Pons (tissue), 1 donor: ENCODE data around the gene SLC24A4.

ENCODE experiments used
- DNase-seq: peaks from one replicate; pipeline ENCODE4 v3.0.0-alpha.2; 2016; ENCODE audit warnings: low spot score

Gene SLC24A4, protein sequence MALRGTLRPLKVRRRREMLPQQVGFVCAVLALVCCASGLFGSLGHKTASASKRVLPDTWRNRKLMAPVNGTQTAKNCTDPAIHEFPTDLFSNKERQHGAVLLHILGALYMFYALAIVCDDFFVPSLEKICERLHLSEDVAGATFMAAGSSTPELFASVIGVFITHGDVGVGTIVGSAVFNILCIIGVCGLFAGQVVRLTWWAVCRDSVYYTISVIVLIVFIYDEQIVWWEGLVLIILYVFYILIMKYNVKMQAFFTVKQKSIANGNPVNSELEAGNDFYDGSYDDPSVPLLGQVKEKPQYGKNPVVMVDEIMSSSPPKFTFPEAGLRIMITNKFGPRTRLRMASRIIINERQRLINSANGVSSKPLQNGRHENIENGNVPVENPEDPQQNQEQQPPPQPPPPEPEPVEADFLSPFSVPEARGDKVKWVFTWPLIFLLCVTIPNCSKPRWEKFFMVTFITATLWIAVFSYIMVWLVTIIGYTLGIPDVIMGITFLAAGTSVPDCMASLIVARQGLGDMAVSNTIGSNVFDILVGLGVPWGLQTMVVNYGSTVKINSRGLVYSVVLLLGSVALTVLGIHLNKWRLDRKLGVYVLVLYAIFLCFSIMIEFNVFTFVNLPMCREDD

DNA sequence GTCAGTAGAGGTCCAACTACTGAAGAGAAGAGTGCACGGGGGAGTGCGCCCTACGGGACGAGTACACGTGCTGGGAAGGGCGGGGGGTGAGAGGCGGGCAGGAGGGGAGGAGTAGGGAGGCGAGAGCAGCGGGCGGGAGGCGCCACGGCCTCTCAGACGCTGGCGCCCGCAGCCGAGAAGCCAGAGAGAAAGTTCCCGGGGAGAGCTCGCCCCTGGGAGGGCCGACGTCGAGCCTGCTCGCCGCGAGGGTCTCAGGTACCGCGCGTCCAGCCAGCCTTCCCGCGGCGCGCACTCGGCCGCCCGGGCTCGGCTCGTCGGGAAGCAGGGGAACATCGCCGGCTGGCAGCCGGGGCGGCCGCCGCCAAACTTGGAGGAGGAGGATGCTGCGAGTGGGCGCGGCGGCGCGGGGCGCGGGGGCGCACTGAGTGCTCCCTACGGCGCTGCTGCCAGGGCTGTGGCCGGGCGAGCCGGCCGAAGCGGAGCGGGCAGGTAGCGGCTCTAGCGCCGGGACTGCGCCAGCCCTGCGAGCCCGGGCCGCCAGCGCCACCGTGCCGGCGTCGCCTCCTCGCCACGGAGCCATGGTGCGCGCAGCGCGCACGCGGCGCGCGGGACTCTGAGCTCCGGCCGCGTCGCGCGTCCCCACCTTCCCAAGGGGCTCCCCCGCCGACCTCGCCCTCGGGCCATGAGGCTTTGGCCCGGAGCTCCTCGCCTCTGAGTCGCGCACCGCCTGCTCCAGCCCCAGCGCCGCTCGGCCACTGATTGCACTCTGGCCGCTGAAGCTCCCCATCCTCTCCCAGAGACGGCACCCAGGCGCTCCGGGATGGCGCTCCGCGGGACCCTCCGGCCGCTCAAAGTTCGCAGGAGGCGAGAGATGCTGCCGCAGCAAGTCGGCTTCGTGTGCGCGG is at the start of gene SLC24A4:
Gene SLC24A4, plus strand, starts transcription at position 155 of the 905 bp plus-strand sequence. Its CDS starts 666 bp downstream, at position 821.
- no peak for DNase-seq

DNA sequence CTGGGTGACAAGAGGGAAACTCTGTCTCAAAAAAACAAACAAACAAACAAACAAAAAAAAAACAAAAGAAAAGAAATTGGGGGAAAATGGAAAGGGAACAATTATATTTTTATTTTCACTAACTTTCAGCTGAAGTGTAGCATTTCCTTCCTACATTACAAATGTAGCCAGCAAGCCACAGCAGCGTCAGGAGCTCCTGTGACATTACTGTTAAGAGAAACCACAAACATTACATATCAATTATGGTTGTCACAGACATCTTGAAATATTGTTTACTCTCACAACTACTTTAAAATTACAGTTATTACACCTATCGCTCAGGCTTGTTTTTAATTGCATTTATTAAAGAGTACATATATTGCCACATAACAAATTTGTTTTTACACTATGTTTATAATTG is 49.8 kb upstream of the SLC24A4 start:
- no peak for DNase-seq

DNA sequence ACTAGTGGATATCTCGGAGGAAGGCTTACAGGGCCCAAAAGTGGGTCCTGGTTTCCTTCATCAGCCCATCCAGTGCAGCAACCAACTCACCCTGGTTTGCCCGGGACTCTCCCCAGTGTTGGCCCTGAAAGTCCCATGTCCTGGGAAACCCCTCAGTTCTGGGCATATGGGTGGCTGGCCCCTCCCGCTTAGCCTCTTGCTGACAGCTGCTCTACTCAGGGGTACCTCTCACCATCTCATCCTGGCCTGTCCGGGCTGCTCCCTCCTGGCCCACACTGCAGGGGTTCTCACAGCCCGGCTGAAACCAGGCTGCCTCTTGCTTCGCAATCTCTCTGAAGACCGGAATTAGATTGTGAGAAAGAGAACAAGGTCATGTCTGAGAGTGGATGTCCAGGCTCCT is 48.9 kb upstream of the SLC24A4 start:
- DNase-seq, result no peak

DNA sequence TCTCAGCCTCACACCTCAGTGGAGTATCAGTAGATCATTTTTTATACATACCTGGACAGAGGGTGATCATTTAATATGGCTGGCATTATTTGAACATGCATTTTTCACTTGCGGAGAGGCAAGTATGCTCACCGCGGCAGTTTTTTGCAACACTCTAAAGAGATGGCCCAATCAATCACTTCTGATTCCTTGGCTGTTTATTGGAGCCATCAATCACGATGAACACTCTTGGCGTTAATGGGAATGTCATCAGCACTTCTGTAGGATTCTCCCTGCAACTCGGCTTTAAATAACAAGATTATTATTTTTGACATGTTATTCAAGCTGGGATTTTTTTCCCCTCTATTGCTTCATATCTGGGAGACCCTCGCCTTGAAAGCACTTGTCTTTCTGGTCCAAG is 46.9 kb upstream of the SLC24A4 start:
- DNase-seq, result no peak

DNA sequence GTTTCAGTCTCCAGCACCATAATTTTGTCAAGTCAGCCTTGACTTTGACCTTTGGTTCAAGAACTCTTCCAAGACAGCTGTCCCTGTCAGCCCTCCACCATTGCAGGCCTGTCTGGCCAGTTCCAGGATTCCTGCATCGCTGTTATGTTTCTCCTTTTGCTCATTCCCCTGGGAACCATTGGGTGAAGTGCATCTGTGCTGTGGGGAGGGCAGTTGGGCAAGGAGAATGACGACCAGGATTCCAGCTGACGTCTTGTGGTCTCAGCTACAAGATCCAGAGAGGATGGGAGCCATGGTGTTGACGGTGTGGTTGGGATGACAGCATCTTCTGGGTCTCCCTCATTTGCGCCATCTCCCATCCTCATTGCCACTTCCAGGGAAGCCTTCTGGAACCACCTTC is 45.9 kb upstream of the SLC24A4 start:
- no peak for DNase-seq

- no peak for DNase-seq
Observed at GRCh38 chr14:92280554-92281262, 42.3 kb upstream of the SLC24A4 start.

DNA sequence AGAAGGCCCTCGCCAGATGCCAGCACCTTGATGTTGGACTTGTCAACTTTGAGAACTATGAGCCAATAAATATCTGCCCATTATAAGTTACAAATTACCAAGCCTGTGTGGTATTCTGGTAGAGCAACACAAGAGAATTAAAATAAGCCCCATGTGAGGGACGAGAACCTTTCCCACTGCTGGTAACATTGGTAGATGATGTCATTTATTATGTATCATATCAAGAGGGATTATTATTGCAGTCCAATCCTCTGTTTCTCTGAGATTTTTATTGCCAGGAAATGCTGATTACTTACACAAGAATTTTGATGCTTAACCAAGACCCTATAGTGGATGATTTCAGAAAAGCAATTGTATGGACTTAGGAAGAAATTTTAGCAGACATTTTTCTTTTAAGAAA is 40.3 kb upstream of the SLC24A4 start:
- DNase-seq, result no peak

- DNase-seq, result no peak
Observed at GRCh38 chr14:92285311-92285710, 37.7 kb upstream of the SLC24A4 start.

- no peak for DNase-seq
Observed at GRCh38 chr14:92287987-92288386, 35.0 kb upstream of the SLC24A4 start.

GRCh38 chr14:92288994-92289660 is 33.8 kb upstream of the SLC24A4 start:
- DNase-seq, result no peak

GRCh38 chr14:92292673-92293072 is 30.3 kb upstream of the SLC24A4 start:
- DNase-seq, result no peak

GRCh38 chr14:92294506-92294905 is 28.5 kb upstream of the SLC24A4 start:
- no peak for DNase-seq

- no peak for DNase-seq
Observed at GRCh38 chr14:92297818-92298595, 25.0 kb upstream of the SLC24A4 start.

DNA sequence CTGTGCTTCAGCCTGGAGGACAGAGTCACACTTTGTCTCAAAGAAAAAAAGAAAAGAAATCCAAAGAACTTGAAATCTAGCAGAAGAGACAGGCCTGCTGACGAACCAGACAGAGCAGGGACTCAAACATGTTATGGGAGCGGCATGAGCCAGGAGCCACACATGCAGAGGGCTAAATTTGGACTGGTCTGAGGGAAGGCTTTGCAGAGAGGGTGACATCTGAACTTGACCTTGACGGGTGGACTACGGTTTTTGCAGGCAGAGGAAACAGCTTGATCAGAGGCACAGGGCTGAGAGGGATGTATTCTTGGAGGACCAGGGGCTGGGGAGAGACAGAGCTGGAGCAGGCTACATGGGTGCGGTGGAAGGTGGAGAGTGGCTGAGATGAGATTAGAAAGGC is 20.5 kb upstream of the SLC24A4 start:
- DNase-seq, result no peak

- DNase-seq, result no peak
Observed at GRCh38 chr14:92308716-92309115, 14.2 kb upstream of the SLC24A4 start.

- no peak for DNase-seq
Observed at GRCh38 chr14:92309968-92310530, 12.9 kb upstream of the SLC24A4 start.

DNA sequence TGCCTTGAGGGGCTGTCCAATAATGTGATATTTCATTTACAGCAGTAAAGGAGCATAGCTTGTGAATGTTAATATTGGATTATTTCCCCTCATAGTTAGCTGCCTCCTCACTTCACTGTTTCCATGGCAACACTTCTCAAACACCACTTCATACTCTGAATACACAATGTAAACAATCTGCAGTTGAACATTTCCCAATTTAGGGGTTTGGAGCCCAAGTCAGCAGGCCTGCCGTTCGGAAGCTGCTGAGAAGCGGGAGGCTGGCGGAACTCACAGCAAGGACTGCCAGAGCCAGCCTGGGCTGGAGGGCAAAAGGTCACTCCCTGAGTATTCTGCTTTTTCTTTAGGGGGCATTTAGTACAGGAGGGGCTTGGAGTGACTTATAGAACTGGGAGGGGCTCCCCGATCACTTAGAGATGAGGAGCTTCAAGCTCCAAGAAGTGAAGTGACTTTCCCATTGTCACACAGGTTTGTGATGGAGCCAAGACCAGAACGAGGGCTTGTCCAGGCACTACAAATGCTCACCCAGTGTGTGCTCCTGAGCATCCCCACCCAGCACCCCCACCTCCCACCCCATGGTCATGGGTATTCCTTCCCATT is 12.1 kb upstream of the SLC24A4 start:
- no peak for DNase-seq

DNA sequence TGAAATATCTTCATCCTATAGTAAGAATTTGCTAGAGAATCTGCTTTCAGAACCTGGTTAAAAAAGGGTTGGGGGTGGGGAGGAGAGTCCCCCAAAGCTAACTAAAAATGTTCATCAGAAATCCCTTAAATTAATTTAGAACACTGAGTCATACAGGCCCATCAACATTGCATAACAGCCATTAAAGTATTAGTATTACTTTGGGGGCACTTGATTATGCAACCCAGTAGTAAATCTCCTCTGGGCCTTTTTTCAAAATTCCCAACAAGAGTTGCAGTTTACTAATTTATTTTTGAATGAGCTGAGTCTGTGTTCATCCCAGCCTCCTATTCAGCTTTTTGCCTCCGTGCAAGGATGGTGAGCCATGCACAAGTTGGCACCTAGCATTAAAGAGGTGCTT is 8.8 kb upstream of the SLC24A4 start:
- no peak for DNase-seq

- DNase-seq, result peak; percentile 41
Observed at GRCh38 chr14:92315050-92315805, 7.7 kb upstream of the SLC24A4 start.
